Lower leg skin (tissue), 4 donors: ENCODE data around the gene DET1. TPM values are rescaled to one million over a fixed set of nuclear protein-coding genes. Genes with fewer than 3 reads are reported as not detected.
"Not testable (repeated sequence)": the region's sequence is repeated elsewhere in the genome, so short reads cannot be mapped to it uniquely, and the experiment has no call there.

Source experiments
- DNase-seq, 2 donors: peaks; one replicate each; pipeline ENCODE4 v3.0.0-alpha.2; 2019; ENCODE audit warnings: low spot score in 2 of 2
- H3K4me3 ChIP-seq: fragments of 200-600 bp; sonication (generic); 2 replicates; pipeline ENCODE4 v1.5.1; 2017; ENCODE audit warnings: mild to moderate bottlenecking, low read depth; ENCODE audit not compliant: poor library complexity, severe bottlenecking
- CTCF ChIP-seq, 3 donors: fragments of 450-650 bp; IDR thresholded peaks; one replicate each; pipeline ENCODE4 v1.5.1; 2016; ENCODE audit warnings: antibody characterized with exemption in 3 of 3, mild to moderate bottlenecking in 3 of 3, moderate library complexity in 2 of 3
- POLR2A ChIP-seq, 2 donors: fragments of 450-650 bp; IDR thresholded peaks; one replicate each; pipeline ENCODE4 v1.6.1; 2016 to 2017; ENCODE audit warnings: antibody characterized with exemption in 2 of 2, mild to moderate bottlenecking in 1 of 2, moderate library complexity in 1 of 2
- WGBS, 2 donors: methylation state at CpG; one replicate each; pipeline ENCODE4 v1.1.5; 2018; 5-methylcytosine and 5-hydroxymethylcytosine counted together
- intact Hi-C: fragments of 100-400 bp; cut with DNase I; formaldehyde crosslinking; loops from one replicate; pipeline ENCODE4 v1.15.0; 2023; ENCODE audit warnings: low total_unique reads
- total RNA-seq, 4 donors: library from RNA; depleted of rRNA; stranded (reverse); fragments of >200 nt; gene quantifications; one replicate each; pipeline ENCODE4 v1.1.0, GENCODE V29; 2016

DET1 gene
- total RNA-seq, 4 donors from 2014 or later: 2.5 to 7.0 (median 5.1) TPM

- no peak for TF ChIP-seq CTCF (IDR thresholded peaks at IDR 0.05)
- no peak for TF ChIP-seq POLR2A (IDR thresholded peaks at IDR 0.05)
- no peak for DNase-seq
- intact Hi-C loops: no loop called here
- no peak overlapping the region for H3K4me3 ChIP-seq
- 85 to 88% methylated on average over 16 of the region's 16 CpGs for WGBS, 2 donors
Measured at GRCh38 chr15:88541709-88542341, 4.7 kb downstream of the DET1 start.

GRCh38 chr15:88541111-88541510 is 5.4 kb downstream of the DET1 start:
- intact Hi-C loops, H3K4me3 ChIP-seq, DNase-seq: not testable (repeated sequence)
- 78 to 86% methylated on average over 7 of the region's 9 CpGs for WGBS, 2 donors

- H3K4me3 ChIP-seq, DNase-seq, intact Hi-C loops: not testable (repeated sequence)
- 29 to 70% methylated on average over 1 of the region's 2 CpGs for WGBS, 2 donors
Measured at GRCh38 chr15:88540350-88540749, 6.1 kb downstream of the DET1 start.

GRCh38 chr15:88539441-88539840 is 7.0 kb downstream of the DET1 start:
- WGBS, 2 donors: 56 to 62% methylated on average over 4 of the region's 4 CpGs
- TF ChIP-seq CTCF (IDR thresholded peaks at IDR 0.05) (no peak), POLR2A (IDR thresholded peaks at IDR 0.05) (no peak)
- intact Hi-C loops: no loop called here

GRCh38 chr15:88538972-88539371 is 7.5 kb downstream of the DET1 start:
- intact Hi-C loops: no loop called here
- no peak overlapping the region for H3K4me3 ChIP-seq
- TF ChIP-seq POLR2A (IDR thresholded peaks at IDR 0.05) (no peak), CTCF (IDR thresholded peaks at IDR 0.05) (no peak)

More at GRCh38 chr15:88539441-88539840, 7.0 kb downstream of the DET1 start:
- no peak for DNase-seq
- H3K4me3 ChIP-seq: no peak overlapping the region

GRCh38 chr15:88537591-88538317 is 8.7 kb downstream of the DET1 start:
- WGBS, 2 donors: 90% methylated on average over 7 of the region's 7 CpGs
- no peak for TF ChIP-seq POLR2A (IDR thresholded peaks at IDR 0.05)
- TF ChIP-seq CTCF (IDR thresholded peaks at IDR 0.05): no peak

More at GRCh38 chr15:88538972-88539371, 7.5 kb downstream of the DET1 start:
- WGBS, 2 donors: 80 to 87% methylated on average over 9 of the region's 9 CpGs
- no peak for DNase-seq

More at GRCh38 chr15:88537591-88538317, 8.7 kb downstream of the DET1 start:
- no peak for DNase-seq
- H3K4me3 ChIP-seq: no peak overlapping the region
- intact Hi-C loops: no loop called here
